Measurements from ENCODE around the gene XRCC1.
"Not testable (repeated sequence)": the region's sequence is repeated elsewhere in the genome, so short reads cannot be mapped to it uniquely, and the experiment has no call there.

DNA sequence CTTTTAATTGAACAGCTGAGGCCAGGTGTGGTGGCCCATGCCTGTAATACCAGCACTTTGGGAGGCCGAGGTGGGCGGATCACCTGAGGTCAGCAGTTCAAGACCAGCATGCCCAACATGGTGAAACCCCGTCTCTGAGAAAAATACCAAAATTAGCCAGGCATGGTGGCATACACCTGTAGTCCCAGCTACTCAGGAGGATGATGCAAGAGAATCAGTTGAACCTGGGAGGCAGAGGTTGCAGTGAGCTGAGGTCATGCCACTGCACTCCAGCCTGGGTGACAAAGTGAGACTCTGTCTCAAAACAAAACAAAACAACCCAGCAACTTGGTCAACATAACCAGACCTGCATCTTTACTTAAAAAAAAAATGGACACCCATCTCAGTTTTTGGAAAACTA is 11.7 kb upstream of the XRCC1 start:
- TF ChIP-seq CTCF (conservative IDR thresholded peaks at IDR 0.05; ENCODE audit: low read depth, low read length); EZH2phosphoT487 (IDR thresholded peaks at IDR 0.05; ENCODE audit: borderline replicate concordance, low read length): not testable (repeated sequence)
